SK-N-MC (cell line): Measurements from ENCODE around the gene BTBD1.

Experiments used
- EZH2 ChIP-seq: fragments of 200-600 bp; sonication (generic); IDR thresholded peaks from one replicate; pipeline ENCODE4 v1.6.1; 2017; ENCODE audit warnings: antibody characterized with exemption
- FOXP2 ChIP-seq: optimal IDR thresholded peaks from 2 replicates; pipeline ENCODE3; 2011; ENCODE audit warnings: mild to moderate bottlenecking, moderate library complexity; ENCODE audit not compliant: insufficient read depth; ENCODE audit errors: extremely low read length, control extremely low read depth
- POLR2AphosphoS5 ChIP-seq: IDR thresholded peaks from 2 replicates; pipeline ENCODE4 v1.6.1; 2012; ENCODE audit warnings: mild to moderate bottlenecking, low read depth, low read length, borderline replicate concordance

GRCh38 chr15:83012636-83013035 lies 54.4 kb downstream of the BTBD1 start:
- no peak for TF ChIP-seq POLR2AphosphoS5
- TF ChIP-seq EZH2 = no peak
- no peak for TF ChIP-seq FOXP2
